ENCODE results near the gene CCDC50. TPM values are rescaled to one million over a fixed set of nuclear protein-coding genes. Genes with fewer than 3 reads are reported as not detected.

Gene CCDC50
- total RNA-seq, 1 experiment from 2014 or later, result 21.0 TPM

- Histone ChIP-seq H2AK5ac (ENCODE audit: insufficient read length, low read length) (no peak overlapping the region), H2AFZ (ENCODE audit: low read length) (no peak overlapping the region), H3K9ac (ENCODE audit: extremely low read depth, insufficient read length, low read length) (no peak overlapping the region), H2BK15ac (ENCODE audit: low read depth, low read length) (no peak overlapping the region), H3K79me1 (ENCODE audit: insufficient read depth, low read depth, low read length, poor library complexity, severe bottlenecking) (no peaks in the 10 kb centered on the region), H4K20me1 (ENCODE audit: control insufficient read depth, insufficient read depth, insufficient read length) (no peaks in the 10 kb centered on the region), H3K23ac (ENCODE audit: insufficient read length, low read depth, low read length) (no peak overlapping the region), H2BK120ac (ENCODE audit: low read depth, low read length, poor library complexity, severe bottlenecking) (no peak overlapping the region), H3K18ac (ENCODE audit: insufficient read length, low read depth, low read length) (no peak overlapping the region), H3K27me3 (ENCODE audit: insufficient read depth, low read length) (no peaks in the 10 kb centered on the region), H3K23me2 (ENCODE audit: insufficient read length, low read depth, low read length, poor library complexity, severe bottlenecking) (no peaks in the 10 kb centered on the region), H3T11ph (ENCODE audit: low read length) (no peak overlapping the region), H3K79me2 (ENCODE audit: insufficient read depth, low read length) (no peaks in the 10 kb centered on the region), H4K91ac (ENCODE audit: insufficient read length, low read depth, low read length) (no peak overlapping the region), H3K14ac (ENCODE audit: insufficient read depth, low read length) (no peak overlapping the region), H3K4ac (ENCODE audit: low read depth, low read length) (no peak overlapping the region), H4K5ac (ENCODE audit: insufficient read length, low read depth, low read length) (no peak overlapping the region), H3K4me2 (ENCODE audit: insufficient read depth, insufficient read length, low read length) (no peak overlapping the region), H4K8ac (replicated peaks; ENCODE audit: insufficient read length, low read depth, low read length) (no peak overlapping the region), H2BK20ac (ENCODE audit: low read depth, low read length, poor library complexity, severe bottlenecking) (no peak overlapping the region), H2BK12ac (ENCODE audit: insufficient read length, low read depth, low read length) (no peak overlapping the region), H3K4me1 (ENCODE audit: insufficient read depth, low read length) (no peaks in the 10 kb centered on the region), H2BK5ac (ENCODE audit: insufficient read length, low read length) (no peak overlapping the region), H3K56ac (ENCODE audit: insufficient read length, low read depth, low read length) (no peak overlapping the region), H3K27ac (ENCODE audit: insufficient read length, low read depth, low read length) (no peak overlapping the region), H3K9me3 (ENCODE audit: control insufficient read depth, low read depth, low read length) (no peaks in the 10 kb centered on the region)
- no peak overlapping the region for H3K27ac Mint-ChIP-seq
- no peak for DNase-seq
- H3K27me3 Mint-ChIP-seq (ENCODE audit: low read depth), result no peaks in the 10 kb centered on the region
- no CpG with 5 or more reads among the region's 2 CpGs for WGBS (ENCODE audit: extremely low coverage, insufficient read length, low lambda C conversion rate)
- H3K4me3 Mint-ChIP-seq, result no peak overlapping the region
- no peaks in the 10 kb centered on the region for H3K36me3 Mint-ChIP-seq (ENCODE audit: insufficient read depth in 1 of 3, low read depth in 3 of 3)
- no peak for TF ChIP-seq CTCF (conservative IDR thresholded peaks at IDR 0.05)
- no peaks in the 10 kb centered on the region; a peak in 1 of 4 replicates for H3K4me1 Mint-ChIP-seq
- peaks cover 0 to 6% of the 10 kb centered on the region in 2 experiments; a peak in 1 of 5 replicates for H3K9me3 Mint-ChIP-seq
These were observed 109.1 kb downstream of the CCDC50 start for GRCh38 chr3:191438150-191438814.

Data from H9 (cell line).